Measurements from ENCODE around the gene ZBTB3. TPM values are rescaled to one million over a fixed set of nuclear protein-coding genes. Genes with fewer than 3 reads are reported as not detected.

The ZBTB3 gene
- total and polyA plus RNA-seq, 9 of the 15 experiments (the other 6 are each of a cell fraction or from before 2014, with no cell fraction given): 1.9 to 10.0 (median 4.9) TPM

- TF ChIP-seq TEAD2 (tag; IDR thresholded peaks at IDR 0.05): no peak
- TF ChIP-seq MXI1 (IDR thresholded peaks at IDR 0.05; ENCODE audit: low read depth, low read length): peak; percentile 83
- TF ChIP-seq RBM15 (IDR thresholded peaks at IDR 0.05; ENCODE audit: insufficient read depth, low read length): no peak
- TF ChIP-seq HNRNPUL1 (IDR thresholded peaks at IDR 0.05; ENCODE audit: low read length): no peak
- TF ChIP-seq CGGBP1 (CRISPR knock-in tag; IDR thresholded peaks at IDR 0.05): no peak
- no peak for TF ChIP-seq ARNT (IDR thresholded peaks at IDR 0.05)
- peak; percentile 93 for TF ChIP-seq GABPA (tag; conservative IDR thresholded peaks at IDR 0.05; ENCODE audit: low read depth)
- TF ChIP-seq NEUROD1 (IDR thresholded peaks at IDR 0.05; ENCODE audit: borderline replicate concordance, low read depth, low read length, partially characterized antibody): peak; percentile 7
- no peak for TF ChIP-seq BCLAF1 (IDR thresholded peaks at IDR 0.05; ENCODE audit: borderline replicate concordance in 1 of 2, control insufficient read depth in 1 of 2, low read depth in 2 of 2, low read length in 1 of 2)
- no peak for TF ChIP-seq ZFP30 (CRISPR knock-in tag; IDR thresholded peaks at IDR 0.05; ENCODE audit: borderline replicate concordance)
- TF ChIP-seq PHF20 (IDR thresholded peaks at IDR 0.05; ENCODE audit: partially characterized antibody): peak; percentile 19
- TF ChIP-seq U2AF2 (optimal IDR thresholded peaks at IDR 0.05; ENCODE audit: low read depth, low read length): no peak
- TF ChIP-seq EP300 (IDR thresholded peaks at IDR 0.05; ENCODE audit: low read length): no peak
- 0 out of 2 replicates have a peak, but pooled peaks have one; percentile 33 for TF ChIP-seq ZNF143 (CRISPR knock-in tag; IDR thresholded peaks at IDR 0.05)
- TF ChIP-seq ZNF318 (IDR thresholded peaks at IDR 0.05; ENCODE audit: borderline replicate concordance in 1 of 2, low read depth in 1 of 2): no peak
Measured at GRCh38 chr11:62705880-62706849, 47.8 kb downstream of the ZBTB3 start (continued).

Measured in K562 (cell line).